ENCODE results near the gene MINDY2. TPM values are rescaled to one million over a fixed set of nuclear protein-coding genes. Genes with fewer than 3 reads are reported as not detected.

The MINDY2 gene
- total RNA-seq, 1 experiment from 2014 or later: 25.5 TPM

GRCh38 chr15:58889363-58889762 is 118.3 kb downstream of the MINDY2 start:
- ChIA-PET POLR2A (interaction anchor here (0.6 kb wide), 1 partner anchor 22 kb away, joined by 3 read pairs; no protein-coding TSS in a partner anchor), CTCF (no interaction called here)
- H3K36me3 Mint-ChIP-seq (ENCODE audit: insufficient read depth, unreplicated experiment): peaks cover 84% of the 10 kb centered on the region
- no peak overlapping the region for H3K4me3 ChIP-seq (ENCODE audit: low read depth, low read length)
- TF ChIP-seq CTCF (IDR thresholded peaks at IDR 0.05; ENCODE audit: insufficient read depth in 1 of 2, low read depth in 1 of 2, low read length in 1 of 2, severe bottlenecking in 1 of 2, unreplicated experiment in 1 of 2): no peak
- H3K4me1 Mint-ChIP-seq (ENCODE audit: low read depth, unreplicated experiment): no peaks in the 10 kb centered on the region
- intact Hi-C loops (cut with micrococcal nuclease; ENCODE audit: unreplicated experiment): no loop called here
- H3K36me3 ChIP-seq (ENCODE audit: control insufficient read depth, insufficient read depth, low read length): no peaks in the 10 kb centered on the region; the same call in 1 of the 2 replicates
- H3K9me3 Mint-ChIP-seq (ENCODE audit: unreplicated experiment): no peaks in the 10 kb centered on the region
- H3K4me1 ChIP-seq: peaks cover 5% of the 10 kb centered on the region; the same call in 1 of the 2 replicates
- no peaks in the 10 kb centered on the region for H3K27me3 ChIP-seq (replicated peaks; ENCODE audit: control insufficient read depth, insufficient read depth, low read length)
- DNase-seq: no peak
- no peak overlapping the region for H3K4me3 Mint-ChIP-seq (ENCODE audit: unreplicated experiment)
- no peak overlapping the region for H3K27ac Mint-ChIP-seq (ENCODE audit: unreplicated experiment)
- no peaks in the 10 kb centered on the region for H3K27me3 Mint-ChIP-seq (ENCODE audit: insufficient read depth, unreplicated experiment)
- no peaks in the 10 kb centered on the region for H3K9me3 ChIP-seq
- no TSS peak for BruUV-seq (replicated peaks)

- intact Hi-C loops (cut with micrococcal nuclease; ENCODE audit: unreplicated experiment): no loop called here
- H3K9me3 Mint-ChIP-seq (ENCODE audit: unreplicated experiment): no peaks in the 10 kb centered on the region
- H3K27me3 Mint-ChIP-seq (ENCODE audit: insufficient read depth, unreplicated experiment): no peaks in the 10 kb centered on the region
- DNase-seq: no peak
- no peaks in the 10 kb centered on the region for H3K4me1 ChIP-seq
- H3K27ac Mint-ChIP-seq (ENCODE audit: unreplicated experiment): no peak overlapping the region
- POLR2A ChIA-PET: no interaction called here
- BruUV-seq (replicated peaks): no TSS peak
- no peaks in the 10 kb centered on the region for H3K4me1 Mint-ChIP-seq (ENCODE audit: low read depth, unreplicated experiment)
- no peak overlapping the region for H3K4me3 Mint-ChIP-seq (ENCODE audit: unreplicated experiment)
- no peaks in the 10 kb centered on the region for H3K27me3 ChIP-seq (replicated peaks; ENCODE audit: control insufficient read depth, insufficient read depth, low read length)
- no peaks in the 10 kb centered on the region for H3K9me3 ChIP-seq
- CTCF ChIA-PET: no interaction called here
- H3K36me3 ChIP-seq (ENCODE audit: control insufficient read depth, insufficient read depth, low read length): no peaks in the 10 kb centered on the region
- peaks cover 44% of the 10 kb centered on the region for H3K36me3 Mint-ChIP-seq (ENCODE audit: insufficient read depth, unreplicated experiment)
- H3K4me3 ChIP-seq (ENCODE audit: low read depth, low read length): no peak overlapping the region
- TF ChIP-seq CTCF (IDR thresholded peaks at IDR 0.05; ENCODE audit: insufficient read depth in 1 of 2, low read depth in 1 of 2, low read length in 1 of 2, severe bottlenecking in 1 of 2, unreplicated experiment in 1 of 2): no peak
Observed at GRCh38 chr15:58898150-58898680, 127.1 kb downstream of the MINDY2 start.

GRCh38 chr15:58900631-58901030 is 129.5 kb downstream of the MINDY2 start:
- DNase-seq: no peak

More at GRCh38 chr15:58900631-58901030, 129.5 kb downstream of the MINDY2 start:
- Mint-ChIP-seq H3K27me3 (ENCODE audit: insufficient read depth, unreplicated experiment) (no peaks in the 10 kb centered on the region), H3K4me1 (ENCODE audit: low read depth, unreplicated experiment) (no peaks in the 10 kb centered on the region), H3K36me3 (ENCODE audit: insufficient read depth, unreplicated experiment) (peaks cover 32% of the 10 kb centered on the region), H3K4me3 (ENCODE audit: unreplicated experiment) (no peak overlapping the region), H3K27ac (ENCODE audit: unreplicated experiment) (no peak overlapping the region), H3K9me3 (ENCODE audit: unreplicated experiment) (no peaks in the 10 kb centered on the region)
- ChIA-PET POLR2A (no interaction called here), CTCF (no interaction called here)
- TF ChIP-seq CTCF (IDR thresholded peaks at IDR 0.05; ENCODE audit: insufficient read depth in 1 of 2, low read depth in 1 of 2, low read length in 1 of 2, severe bottlenecking in 1 of 2, unreplicated experiment in 1 of 2): no peak
- intact Hi-C loops (cut with micrococcal nuclease; ENCODE audit: unreplicated experiment): no loop called here
- no peaks in the 10 kb centered on the region for H3K27me3 ChIP-seq (replicated peaks; ENCODE audit: control insufficient read depth, insufficient read depth, low read length)
- H3K9me3 ChIP-seq: no peaks in the 10 kb centered on the region
- no peaks in the 10 kb centered on the region for H3K4me1 ChIP-seq
- H3K4me3 ChIP-seq (ENCODE audit: low read depth, low read length): no peak overlapping the region
- H3K36me3 ChIP-seq (ENCODE audit: control insufficient read depth, insufficient read depth, low read length): no peaks in the 10 kb centered on the region
- no TSS peak for BruUV-seq (replicated peaks)

Data from Caco-2 (cell line).